CMK (cell line): ENCODE data around the gene PTPN9.
"Not testable (repeated sequence)": the region's sequence is repeated elsewhere in the genome, so short reads cannot be mapped to it uniquely, and the experiment has no call there.

Experiments
- DNase-seq: peaks from one replicate; pipeline ENCODE4 v3.0.0-alpha.2; 2010; ENCODE audit warnings: low read depth

PTPN9 gene

GRCh38 chr15:75452865-75453702 is 126.0 kb downstream of the PTPN9 start:
- DNase-seq = peak; percentile 79

DNA sequence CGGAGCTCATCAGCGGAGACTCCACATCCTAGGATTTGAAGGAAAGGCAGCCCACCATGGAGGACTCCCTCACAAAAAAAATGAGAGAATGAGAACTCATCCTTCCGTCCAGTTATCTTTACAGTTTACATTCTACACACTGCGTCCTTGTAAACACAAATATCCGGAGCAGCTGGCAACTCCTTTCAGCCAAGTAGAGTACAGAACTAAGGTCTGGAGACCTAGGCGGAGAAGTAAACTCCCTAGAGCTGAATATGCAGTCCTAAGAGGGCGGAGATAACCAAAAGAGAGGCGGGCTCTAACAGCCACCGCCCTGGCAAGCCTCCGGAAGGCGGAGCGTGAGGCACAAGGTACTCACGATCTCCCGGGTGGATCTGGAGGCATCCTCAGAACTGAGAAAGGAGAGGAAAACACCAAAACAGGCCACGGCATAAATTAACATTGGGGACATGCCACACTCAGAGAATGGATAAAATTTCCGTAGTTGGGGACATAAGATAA is 126.7 kb downstream of the PTPN9 start:
- DNase-seq = peak; percentile 75

DNA sequence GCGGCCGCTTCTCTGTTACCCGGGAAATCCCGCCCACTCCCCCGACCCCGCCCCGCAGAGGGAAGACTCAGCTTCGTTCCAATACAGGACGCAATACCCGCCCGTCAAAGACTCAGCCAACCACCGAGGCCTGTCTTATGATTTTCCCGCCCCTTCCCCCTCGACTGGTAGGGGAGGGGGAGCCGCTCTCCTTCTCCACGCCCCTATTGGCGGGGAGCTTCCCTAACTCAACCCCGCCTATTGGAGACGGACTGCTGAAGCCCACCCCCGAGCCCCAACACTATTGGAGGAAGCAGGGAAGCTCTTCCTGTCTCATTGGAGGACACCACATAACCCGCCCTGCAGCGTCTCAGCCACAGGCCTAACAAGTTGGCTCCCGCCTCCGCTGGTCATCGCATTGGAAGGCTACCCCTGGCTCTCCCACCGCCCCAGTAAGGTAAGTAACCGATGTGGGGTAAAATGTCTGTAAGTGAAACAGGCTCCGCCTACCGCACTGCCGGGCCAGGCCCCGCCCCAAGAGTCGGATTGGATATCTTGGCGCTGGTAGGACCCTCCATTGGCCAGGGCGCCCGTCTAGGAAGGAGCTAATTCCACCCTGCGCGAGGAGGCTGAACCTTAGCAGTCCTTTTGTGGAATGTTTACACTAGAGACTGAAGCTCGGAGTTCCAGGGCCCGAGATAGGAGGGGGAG is 127.3 kb downstream of the PTPN9 start, which contains the start of gene SIN3A:
SIN3A (minus strand) TSS at position 17 of the 690 bp plus-strand sequence. CDS start 21,315 bp downstream, outside the sequence.
- peak; percentile 99 for DNase-seq

DNA sequence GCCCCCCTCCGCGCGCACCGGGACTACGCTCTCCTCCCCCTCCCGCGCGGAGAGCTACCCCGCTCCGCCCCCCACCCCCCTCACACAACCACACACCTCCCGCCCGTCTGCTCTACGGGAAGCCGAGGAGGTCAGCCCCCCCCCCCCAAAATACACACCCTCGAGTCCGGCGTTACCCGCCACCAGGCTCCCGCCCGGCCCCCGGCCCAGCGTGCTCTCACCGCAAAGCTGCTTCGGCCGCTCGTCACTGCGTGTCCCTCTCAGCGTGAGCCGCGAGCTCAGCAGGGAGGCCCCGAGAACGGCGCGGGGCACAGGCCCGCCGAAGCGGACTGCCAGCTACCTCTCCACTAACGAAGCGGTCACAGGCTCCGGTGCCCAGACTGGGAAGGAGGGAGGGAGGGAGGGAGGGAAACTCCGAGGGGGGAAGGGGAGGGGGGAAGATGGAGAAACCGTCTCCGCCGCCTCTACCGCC is 127.9 kb downstream of the PTPN9 start:
- DNase-seq = no peak

GRCh38 chr15:75450307-75451201 is 128.6 kb downstream of the PTPN9 start:
- DNase-seq = peak; percentile 98

DNA sequence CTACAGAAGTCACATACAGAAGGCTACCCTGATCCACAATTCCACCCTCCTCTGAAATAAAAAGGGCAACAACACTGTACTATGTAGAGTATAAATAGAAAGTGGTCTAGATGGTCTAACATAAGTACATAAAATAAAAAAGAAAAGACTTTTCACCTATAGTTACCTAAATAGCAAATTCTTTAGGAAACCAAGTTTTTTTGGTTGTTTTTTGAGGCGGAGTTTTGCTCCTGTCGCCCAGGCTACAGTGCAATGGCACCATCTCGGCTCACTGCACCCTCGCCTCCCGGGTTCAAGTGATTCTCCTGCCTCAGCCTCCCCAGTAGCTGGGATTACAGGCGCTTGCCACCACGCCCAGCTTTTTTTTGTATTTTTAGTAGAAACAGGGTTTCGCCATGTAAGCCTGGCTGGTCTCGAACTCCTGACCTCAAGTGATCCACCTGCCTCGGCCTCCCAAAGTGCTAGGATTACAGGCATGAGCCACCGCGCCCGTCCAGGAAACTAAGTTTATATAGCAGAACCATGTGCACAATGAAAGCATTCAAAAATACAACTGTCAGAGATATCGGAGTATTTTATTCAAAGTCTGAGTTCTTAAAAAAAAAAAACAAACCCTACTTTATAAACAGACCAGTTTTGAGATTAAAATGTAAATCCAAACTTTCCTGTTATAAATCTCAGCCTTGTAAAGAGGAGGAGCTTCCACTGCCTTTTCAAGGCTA is 129.4 kb downstream of the PTPN9 start:
- no peak for DNase-seq

GRCh38 chr15:75448171-75448570 is 130.9 kb downstream of the PTPN9 start:
- not testable (repeated sequence) for DNase-seq

DNA sequence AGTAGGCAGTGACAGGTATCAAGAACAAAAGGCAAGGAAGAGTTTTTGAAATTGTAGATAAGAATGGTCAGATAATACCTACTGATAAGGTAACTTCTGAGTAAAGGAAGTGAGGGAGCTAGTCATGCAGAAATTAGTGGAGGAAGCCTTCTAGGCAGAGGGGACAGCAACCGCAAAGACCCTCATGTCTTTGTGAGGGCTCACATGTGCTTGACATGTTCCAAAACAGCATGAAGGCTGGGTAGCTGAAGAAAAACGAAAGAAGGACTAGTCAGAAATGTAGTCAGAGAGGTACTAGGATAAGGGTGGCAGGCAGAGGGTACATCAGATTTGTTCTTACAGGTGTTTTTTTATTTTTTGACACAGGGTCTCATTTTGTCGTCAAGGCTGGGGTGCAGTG is 133.0 kb downstream of the PTPN9 start:
- no peak for DNase-seq

GRCh38 chr15:75445324-75445723 is 133.8 kb downstream of the PTPN9 start:
- not testable (repeated sequence) for DNase-seq

- DNase-seq = not testable (repeated sequence)
Measured at GRCh38 chr15:75443972-75444453, 135.1 kb downstream of the PTPN9 start.

GRCh38 chr15:75437721-75438120 is 141.4 kb downstream of the PTPN9 start:
- no peak for DNase-seq

DNA sequence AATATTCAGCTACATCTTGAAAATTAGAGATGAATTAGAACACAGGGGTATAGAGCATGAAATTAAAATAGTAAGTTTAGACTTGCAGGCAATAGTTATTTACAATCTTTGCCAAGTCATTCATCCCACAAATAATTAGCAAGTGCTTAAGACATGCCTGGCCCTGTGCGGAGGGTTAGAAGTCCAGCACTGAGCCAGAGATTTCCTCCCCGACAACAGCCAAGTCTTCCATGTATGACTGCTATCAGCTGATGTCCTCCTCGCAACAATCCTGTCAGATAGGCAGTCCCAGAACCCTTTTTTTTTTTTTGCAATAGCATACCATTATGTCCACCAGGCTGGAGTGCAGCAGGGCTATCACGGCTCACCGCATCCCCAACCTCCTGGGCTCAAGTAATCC is 142.2 kb downstream of the PTPN9 start:
- no peak for DNase-seq

DNA sequence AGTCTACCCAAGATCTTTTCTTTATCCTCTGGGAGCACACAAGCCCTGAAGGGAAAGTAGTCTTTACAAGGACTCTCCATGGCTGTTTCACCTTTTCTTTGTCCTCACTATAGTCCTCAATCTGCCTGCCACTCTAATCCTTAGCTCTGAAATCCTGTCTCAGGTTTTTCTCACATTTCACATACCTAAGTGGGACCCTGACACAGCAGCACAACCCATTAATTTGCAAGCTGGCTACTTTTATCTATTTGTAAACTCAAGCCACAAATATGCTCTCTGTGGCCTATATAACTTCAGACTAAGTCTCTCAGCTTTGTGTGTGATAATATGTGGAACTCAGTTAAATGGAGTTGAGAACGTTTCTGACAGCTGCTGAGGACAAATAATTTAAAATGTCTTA is 147.4 kb downstream of the PTPN9 start:
- no peak for DNase-seq

DNA sequence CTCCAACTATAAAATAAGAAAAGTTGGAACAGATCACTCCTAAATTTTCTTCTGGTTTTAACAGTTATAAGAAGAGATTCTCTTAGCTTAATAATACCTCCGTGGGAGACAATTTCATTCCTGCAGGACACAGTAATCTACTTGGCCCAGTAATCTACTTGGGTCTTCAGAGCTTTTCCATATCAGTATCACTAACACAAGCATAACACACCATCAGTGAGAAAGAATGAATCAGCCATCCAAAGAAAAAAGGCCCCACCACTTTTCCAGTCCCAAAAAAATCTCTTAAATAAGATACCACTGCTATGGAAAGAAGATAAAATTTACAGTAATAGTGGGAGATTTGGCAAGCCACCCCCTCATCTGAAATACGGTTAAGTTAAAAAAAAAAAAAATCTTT is 147.8 kb downstream of the PTPN9 start:
- DNase-seq = no peak

- no peak for DNase-seq
Measured at GRCh38 chr15:75430259-75430658, 148.9 kb downstream of the PTPN9 start.

GRCh38 chr15:75428152-75428551 is 151.0 kb downstream of the PTPN9 start:
- DNase-seq = no peak

DNA sequence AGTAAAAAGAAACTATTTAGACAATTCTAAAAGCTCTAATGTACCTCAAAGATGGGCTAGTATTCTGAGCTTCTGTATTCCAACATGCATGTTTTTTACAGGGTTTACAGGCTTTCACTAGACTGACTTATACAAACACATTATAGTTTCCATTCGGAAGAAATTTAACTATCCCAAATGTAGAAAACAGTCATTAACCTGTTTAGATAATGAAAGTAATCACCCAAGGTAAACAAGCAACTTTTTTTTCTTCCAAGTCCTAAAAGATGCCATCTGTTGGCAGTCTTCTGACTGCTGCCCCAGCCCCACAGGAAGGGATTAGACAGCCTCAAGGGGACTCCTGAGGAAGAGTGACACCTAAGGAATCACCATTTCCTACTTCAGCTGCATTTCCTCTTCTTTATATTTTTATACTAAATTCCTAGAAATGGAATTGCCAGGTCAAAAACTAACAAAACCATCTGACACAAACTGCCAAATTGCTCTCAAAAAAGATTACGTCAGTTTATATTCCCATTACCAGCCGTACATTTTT is 153.1 kb downstream of the PTPN9 start:
- no peak for DNase-seq

DNA sequence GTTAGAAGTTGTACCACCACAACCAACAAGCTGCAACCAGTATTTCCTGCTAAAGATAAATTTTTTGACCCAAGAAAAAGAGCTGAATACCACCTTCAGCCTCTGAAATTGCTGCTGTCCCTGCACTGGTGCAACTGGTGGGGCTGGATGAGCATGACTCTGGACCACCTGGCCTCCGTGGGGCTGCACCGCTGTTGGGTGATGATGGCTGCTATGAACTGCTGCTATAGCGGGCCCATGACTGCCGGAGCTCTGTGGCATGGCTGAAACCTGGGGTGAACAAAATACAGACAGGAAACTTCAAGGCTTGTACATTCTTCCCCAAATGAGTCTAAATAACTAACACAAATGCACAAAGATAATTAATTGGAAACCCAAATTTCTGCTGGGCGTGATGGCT is 156.6 kb downstream of the PTPN9 start:
- DNase-seq = no peak

GRCh38 chr15:75420698-75421097 is 158.4 kb downstream of the PTPN9 start:
- no peak for DNase-seq

GRCh38 chr15:75416584-75416983 is 162.5 kb downstream of the PTPN9 start:
- DNase-seq = no peak
